LNCaP clone FGC (cell line): ENCODE data around the gene TTC39C.

ENCODE experiments used
- DNase-seq: peaks from one replicate; pipeline ENCODE4 v3.0.0-alpha.2; 2011; ENCODE audit warnings: low read depth
- H3K4me3 ChIP-seq: 2 replicates; pipeline ENCODE4 v1.5.1; 2011; ENCODE audit warnings: mild to moderate bottlenecking, low read depth, low read length, control low read depth
- CTCF ChIP-seq: IDR thresholded peaks from 2 replicates; pipeline ENCODE4 v1.5.1; 2012; ENCODE audit warnings: mild to moderate bottlenecking; ENCODE audit not compliant: control insufficient read depth, insufficient read depth; ENCODE audit errors: extremely low read depth

TTC39C gene

GRCh38 chr18:23981369-23981980 lies 33.1 kb upstream of the TTC39C start:
- no peak for DNase-seq
- TF ChIP-seq CTCF = no peak

GRCh38 chr18:23982155-23983079 lies 32.1 kb upstream of the TTC39C start:
- no peak for DNase-seq
- TF ChIP-seq CTCF = no peak
- H3K4me3 ChIP-seq = no peak overlapping the region

More at GRCh38 chr18:23981369-23981980, 33.1 kb upstream of the TTC39C start:
- H3K4me3 ChIP-seq = no peak overlapping the region

GRCh38 chr18:23983112-23983511 lies 31.4 kb upstream of the TTC39C start:
- TF ChIP-seq CTCF = no peak
- DNase-seq = no peak
- H3K4me3 ChIP-seq = no peak overlapping the region

- TF ChIP-seq CTCF = no peak
- no peak for DNase-seq
- H3K4me3 ChIP-seq = no peak overlapping the region
Observed at GRCh38 chr18:23986600-23987359, 27.8 kb upstream of the TTC39C start.

- no peak for DNase-seq
- no peak overlapping the region for H3K4me3 ChIP-seq
- no peak for TF ChIP-seq CTCF
Observed at GRCh38 chr18:23990474-23991410, 23.8 kb upstream of the TTC39C start.
